Epithelial cell of esophagus (primary cell): ENCODE results near the gene ADAMTSL5.
"Not testable (repeated sequence)": the region's sequence is repeated elsewhere in the genome, so short reads cannot be mapped to it uniquely, and the experiment has no call there.

Experiments used
- DNase-seq: peaks from one replicate; pipeline ENCODE4 v3.0.0; 2010; ENCODE audit warnings: low read depth
- H3K4me3 ChIP-seq: 2 replicates; pipeline ENCODE4 v1.5.1; 2011; ENCODE audit warnings: mild to moderate bottlenecking, low read length, control low read depth
- CTCF ChIP-seq: IDR thresholded peaks from 2 replicates; pipeline ENCODE4 v1.5.1; 2011; ENCODE audit warnings: low read depth, mild to moderate bottlenecking, low read length, control low read depth, inconsistent platforms; ENCODE audit not compliant: insufficient read depth; ENCODE audit errors: missing control alignments

The ADAMTSL5 gene

GRCh38 chr19:1538978-1539377 is 26.2 kb upstream of the ADAMTSL5 start:
- TF ChIP-seq CTCF = no peak
- H3K4me3 ChIP-seq = no peak overlapping the region
- DNase-seq = no peak

GRCh38 chr19:1535699-1536098 is 22.9 kb upstream of the ADAMTSL5 start:
- not testable (repeated sequence) for H3K4me3 ChIP-seq, DNase-seq

GRCh38 chr19:1534972-1535371 is 22.2 kb upstream of the ADAMTSL5 start:
- no peak overlapping the region for H3K4me3 ChIP-seq
- DNase-seq = no peak
- no peak for TF ChIP-seq CTCF

- no peak for TF ChIP-seq CTCF
- H3K4me3 ChIP-seq = no peak overlapping the region
- no peak for DNase-seq
These were observed 20.8 kb upstream of the ADAMTSL5 start for GRCh38 chr19:1533510-1534150.

- no peak for TF ChIP-seq CTCF
- DNase-seq = no peak
- no peak overlapping the region for H3K4me3 ChIP-seq
These were observed 19.2 kb upstream of the ADAMTSL5 start for GRCh38 chr19:1532003-1532402.

GRCh38 chr19:1531587-1531986 is 18.8 kb upstream of the ADAMTSL5 start:
- DNase-seq = no peak
- no peak overlapping the region for H3K4me3 ChIP-seq
- no peak for TF ChIP-seq CTCF

GRCh38 chr19:1530856-1531255 is 18.0 kb upstream of the ADAMTSL5 start:
- not testable (repeated sequence) for DNase-seq, H3K4me3 ChIP-seq

- H3K4me3 ChIP-seq = no peak overlapping the region
- TF ChIP-seq CTCF = no peak
- no peak for DNase-seq
These were observed 16.6 kb upstream of the ADAMTSL5 start for GRCh38 chr19:1529430-1529816.
